GM18520 (cell line): ENCODE results near the gene INTS15.

Experiments used
- ATAC-seq: cut with Tn5 transposase; IDR thresholded peaks from one replicate; pipeline ENCODE4 v1.9.1; 2021; ENCODE audit not compliant: unreplicated experiment

INTS15 gene

GRCh38 chr7:6655636-6656385, 66.0 kb downstream of the INTS15 start:
- no peak for ATAC-seq

- ATAC-seq: no peak
Observed at GRCh38 chr7:6656413-6656812, 66.6 kb downstream of the INTS15 start.
